Activated CD8-positive, alpha-beta memory T cell treated with anti-CD3 and anti-CD28 coated beads, Interleukin-2, amount 50 U/mL, for 1 hour (primary cell): Measurements from ENCODE around the gene GFPT2.
"Not testable (repeated sequence)": the region's sequence is repeated elsewhere in the genome, so short reads cannot be mapped to it uniquely, and the experiment has no call there.

Source experiments
- DNase-seq: peaks from one replicate; pipeline ENCODE4 v3.0.0-alpha.2; 2020; ENCODE audit errors: extremely low read depth

The GFPT2 gene

DNA sequence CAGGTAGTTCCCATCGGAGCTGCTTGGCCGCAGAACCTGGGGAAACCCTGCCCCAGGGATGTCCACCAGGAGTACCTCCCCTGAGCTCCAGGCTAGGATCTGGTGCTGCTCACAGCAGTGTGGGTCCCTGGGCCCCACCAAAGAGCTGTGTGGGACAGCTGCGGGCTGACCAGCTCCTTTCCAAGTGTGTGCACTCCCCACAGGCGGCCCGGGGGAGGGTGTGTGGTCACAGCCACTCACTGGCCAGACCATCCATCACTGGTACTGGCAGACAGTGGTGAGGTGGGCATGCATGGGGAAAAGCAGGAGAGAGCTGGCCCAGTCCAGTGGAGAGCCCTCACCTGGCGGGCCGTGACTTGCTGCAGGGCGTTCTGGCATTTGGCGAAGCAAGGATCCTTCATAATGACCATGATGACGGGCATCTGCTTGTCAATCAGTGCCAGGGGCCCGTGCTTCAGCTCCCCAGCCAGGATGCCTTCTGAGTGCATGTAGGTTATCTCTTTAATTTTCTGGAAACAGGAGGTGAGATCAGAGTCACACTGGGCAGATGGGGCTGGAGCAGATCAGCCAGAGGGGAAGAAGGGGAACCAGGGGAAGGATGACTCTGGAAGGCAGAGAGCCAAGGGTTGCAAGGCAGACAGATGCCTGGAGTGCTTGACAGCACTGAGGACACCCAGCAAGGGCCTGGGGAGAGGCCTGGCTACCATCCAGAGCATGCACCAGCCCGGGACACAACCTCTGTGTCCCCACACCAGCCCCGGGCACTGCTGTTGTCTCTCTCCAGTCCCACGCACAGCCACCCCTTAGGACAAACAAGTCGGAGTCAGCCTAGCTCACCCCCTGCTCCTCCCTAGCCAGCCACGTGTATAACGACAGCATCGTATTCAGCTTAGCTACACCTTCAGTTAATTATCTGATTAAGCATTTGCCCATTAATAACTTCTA, 48.4 kb downstream of the GFPT2 start:
- DNase-seq, result no peak

DNA sequence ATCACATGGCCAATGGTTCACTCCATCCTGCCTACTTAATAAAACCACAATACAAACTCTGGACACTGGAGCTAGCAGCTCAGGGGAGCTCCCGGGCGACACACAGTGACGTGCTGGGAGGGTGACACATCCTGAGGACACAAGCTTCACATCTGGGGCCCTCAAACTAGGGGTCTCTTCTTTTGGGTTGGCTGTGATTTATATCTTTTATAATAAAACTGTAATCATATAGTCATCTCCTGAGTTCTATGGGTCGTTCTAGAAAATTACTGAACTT, 49.2 kb downstream of the GFPT2 start:
- DNase-seq, result no peak

DNA sequence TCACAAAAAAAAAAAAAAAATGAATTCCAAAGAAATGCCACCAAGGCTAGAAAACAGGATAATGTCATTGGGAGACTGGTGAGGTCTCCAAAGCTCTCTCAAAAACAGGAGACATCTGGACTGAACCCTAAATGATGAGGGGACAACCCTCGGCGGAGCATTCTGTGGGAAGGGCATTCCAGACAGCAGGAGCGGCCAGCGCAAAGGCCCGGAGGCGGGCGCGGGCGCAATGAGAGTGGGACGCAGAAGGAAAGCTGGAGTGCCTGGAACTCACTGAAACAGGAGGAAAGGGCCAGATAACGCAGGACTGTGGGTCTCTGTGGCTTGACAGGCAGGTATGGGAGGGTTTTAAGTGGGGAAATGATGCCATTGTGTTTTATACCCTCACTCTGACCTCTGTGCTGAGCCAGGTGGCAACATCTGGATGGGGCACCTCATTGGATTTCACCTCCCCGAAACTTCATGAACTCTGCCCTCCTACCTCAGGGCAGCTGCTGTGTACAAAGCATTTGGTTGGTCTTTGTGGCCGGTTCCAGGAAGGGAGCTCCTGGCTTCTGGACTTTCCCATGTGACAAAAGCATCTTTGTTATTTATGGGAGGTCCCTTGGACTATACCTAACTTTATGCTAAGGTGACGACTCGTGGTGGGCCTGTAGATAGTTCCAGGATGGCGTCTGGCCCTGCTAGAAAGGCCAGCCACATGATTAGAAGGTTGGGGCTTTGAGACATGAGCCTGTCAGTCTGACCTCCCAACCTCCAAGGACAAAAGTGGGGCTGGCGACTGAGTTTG, 49.7 kb downstream of the GFPT2 start:
- no peak for DNase-seq

DNA sequence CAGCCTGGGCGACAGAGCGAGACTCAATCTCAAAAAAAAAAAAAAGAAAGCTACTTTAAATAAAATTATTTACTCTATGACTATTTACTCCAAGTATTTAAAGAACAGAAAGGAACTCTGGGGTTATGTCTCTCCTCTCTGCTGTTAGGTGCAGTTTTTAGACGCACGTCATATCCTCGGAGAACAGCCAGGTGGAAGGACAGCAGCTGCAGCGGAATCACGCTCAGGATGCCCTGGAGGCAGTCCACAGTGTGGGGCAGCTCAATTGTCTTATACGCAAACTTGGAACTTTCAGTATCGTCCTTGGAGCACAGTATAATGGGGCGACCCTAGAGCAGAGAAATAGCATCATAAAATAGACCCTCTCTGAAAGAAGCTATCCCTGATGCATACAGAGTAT, 50.9 kb downstream of the GFPT2 start:
- DNase-seq, result no peak

DNA sequence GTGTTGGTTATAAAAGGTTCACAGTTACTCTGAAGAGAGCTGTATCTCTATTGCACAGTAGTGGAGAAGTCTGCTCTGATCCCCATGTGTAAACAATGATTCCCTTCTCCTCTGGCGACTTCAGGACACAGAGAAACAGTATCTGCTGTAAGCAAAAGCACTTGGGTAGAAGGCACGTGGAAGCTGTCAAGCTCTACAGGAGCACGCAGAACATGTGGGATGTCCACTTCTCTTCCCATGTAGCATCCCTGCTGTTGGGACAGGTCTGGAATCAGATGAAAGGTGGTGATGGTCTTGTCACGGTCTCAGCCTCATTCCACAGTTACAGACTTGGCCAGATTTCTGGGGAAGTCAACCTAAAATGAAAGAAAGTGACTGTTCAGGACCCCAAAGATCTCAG, 51.9 kb downstream of the GFPT2 start:
- DNase-seq, result no peak

DNA sequence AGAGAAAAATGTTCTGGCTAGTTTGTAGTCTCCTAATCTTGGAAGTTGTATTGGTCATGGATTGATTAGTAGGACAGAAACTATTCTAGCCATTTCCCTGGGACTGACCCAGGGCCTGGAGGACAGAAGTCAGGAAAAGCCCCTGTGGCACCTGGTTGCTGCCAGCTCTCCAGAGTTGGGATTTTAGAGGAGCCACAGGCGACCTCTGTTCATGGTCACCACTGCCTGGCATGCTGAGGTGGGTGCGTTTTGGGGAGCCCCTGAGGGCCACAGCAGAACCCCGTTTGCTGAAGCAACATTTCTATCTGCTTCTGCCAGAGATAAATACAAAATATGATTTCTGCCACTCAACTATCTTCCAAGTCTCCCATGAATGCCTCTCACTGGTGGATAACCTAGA, 53.6 kb downstream of the GFPT2 start:
- DNase-seq, result no peak

DNA sequence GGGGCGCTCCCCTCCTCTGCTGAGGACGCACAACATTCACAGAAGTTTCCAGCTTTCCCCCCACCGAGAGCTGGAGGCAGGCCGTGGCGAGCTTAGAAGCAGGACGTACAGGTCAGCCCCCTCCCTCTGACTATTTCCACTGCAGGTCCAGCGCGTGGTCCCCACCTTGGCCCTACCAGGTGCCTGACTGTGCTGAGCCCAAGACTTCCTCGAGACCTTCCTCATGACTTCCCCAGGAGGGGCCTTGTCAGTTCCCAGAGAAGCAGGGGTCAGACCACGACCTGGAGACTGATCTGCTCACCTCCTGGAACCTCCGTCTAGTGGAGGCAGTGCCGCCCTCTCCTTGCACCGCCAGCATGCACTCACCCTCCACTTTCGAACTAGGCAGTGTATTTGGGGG, 54.1 kb downstream of the GFPT2 start:
- DNase-seq, result not testable (repeated sequence)

DNA sequence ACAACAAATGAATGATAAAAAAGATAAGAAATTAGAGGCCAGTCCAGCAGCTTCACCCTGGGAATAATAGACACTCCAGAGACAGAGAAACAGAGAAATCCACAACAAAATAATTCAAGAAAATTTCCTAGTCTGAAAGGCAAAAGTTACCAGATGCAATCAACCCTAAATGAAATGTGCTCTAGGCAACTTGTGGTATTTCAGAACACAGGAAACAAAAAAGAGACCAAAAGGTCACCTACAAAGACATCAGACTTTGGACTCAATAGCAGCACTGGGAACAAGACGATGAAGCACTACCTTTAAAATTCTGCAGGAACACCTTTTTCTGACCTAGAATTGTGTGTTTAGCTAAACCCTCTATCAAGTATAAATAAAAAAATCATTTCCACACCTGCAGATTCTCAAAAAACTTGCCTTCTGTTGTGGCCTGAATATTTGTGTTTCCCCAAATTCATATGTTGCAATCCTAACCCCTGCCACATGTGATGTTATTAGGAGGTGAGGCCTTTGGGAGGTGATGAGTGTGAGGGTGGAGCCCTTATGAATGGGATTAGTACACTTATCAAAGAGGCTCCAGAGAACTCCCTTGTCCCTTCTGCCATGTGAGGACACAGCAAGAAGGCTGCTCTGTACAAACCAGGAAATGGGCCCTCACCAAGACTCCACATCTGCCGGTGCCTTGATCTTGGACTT, 55.4 kb downstream of the GFPT2 start:
- no peak for DNase-seq

DNA sequence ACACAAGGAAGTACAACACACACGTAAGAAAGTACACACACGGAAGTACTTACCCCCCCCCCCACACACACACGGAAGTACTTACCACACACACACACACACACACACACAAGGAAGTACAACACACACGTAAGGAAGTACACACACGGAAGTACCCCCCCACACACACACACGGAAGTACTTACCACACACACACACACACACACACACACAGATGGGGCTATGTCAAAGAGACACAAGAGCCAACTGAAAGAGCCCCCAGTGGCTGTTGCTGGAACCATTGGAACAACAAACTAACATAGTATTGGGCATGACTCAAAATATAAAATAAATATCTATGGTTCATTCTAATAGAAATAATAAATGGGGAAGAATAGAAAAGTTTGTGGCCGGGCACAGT, 56.4 kb downstream of the GFPT2 start:
- no peak for DNase-seq

DNA sequence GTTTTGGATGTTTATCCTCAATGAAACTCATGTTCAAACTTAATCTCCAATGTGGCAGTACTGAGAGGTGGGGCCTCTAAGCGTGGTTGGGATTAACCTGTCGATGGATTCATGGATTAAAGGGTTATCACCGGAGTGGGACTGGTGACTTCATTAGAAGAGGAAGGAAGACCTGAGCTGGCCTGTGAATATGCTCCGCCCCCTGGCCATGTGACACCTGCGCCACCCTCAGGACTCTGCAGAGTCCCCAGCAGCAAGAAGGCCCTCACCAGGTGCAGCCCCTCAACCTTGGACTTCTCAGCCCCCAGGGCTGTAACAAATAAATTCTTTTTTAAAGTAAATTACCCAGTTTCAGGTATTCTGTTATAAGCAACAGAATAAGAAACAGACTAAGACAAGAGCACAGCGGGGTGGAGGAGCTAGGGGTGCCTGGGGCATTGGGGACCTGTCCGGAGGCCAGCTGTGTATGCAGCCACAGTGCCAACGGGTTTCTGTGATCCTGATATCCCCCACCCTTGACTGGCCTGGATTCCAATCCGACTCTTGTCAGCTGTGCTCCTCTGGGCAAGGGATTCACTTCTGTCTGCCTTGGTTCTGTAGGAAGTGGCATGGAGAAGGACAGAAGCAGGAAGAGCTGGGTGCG, 58.1 kb downstream of the GFPT2 start:
- no peak for DNase-seq

DNA sequence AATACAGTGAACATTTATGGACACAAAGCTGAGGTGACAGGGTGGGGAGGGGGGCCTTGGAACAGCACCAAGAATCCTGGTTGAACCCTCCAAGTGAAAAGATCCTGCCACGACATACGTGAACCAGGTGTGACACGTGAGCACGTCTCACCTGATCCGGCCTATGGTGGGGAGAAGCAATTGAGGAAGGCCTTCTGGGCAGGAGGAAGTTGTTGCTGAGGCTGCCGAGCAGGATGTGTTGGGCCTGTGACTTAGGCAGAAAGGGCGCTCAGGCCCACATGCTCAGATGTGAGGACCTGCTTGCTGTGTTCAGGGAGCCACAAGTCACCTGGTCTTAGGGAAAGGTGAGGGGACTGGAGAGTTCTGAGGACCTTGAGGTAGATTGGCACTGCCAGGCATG, 58.7 kb downstream of the GFPT2 start:
- no peak for DNase-seq

DNA sequence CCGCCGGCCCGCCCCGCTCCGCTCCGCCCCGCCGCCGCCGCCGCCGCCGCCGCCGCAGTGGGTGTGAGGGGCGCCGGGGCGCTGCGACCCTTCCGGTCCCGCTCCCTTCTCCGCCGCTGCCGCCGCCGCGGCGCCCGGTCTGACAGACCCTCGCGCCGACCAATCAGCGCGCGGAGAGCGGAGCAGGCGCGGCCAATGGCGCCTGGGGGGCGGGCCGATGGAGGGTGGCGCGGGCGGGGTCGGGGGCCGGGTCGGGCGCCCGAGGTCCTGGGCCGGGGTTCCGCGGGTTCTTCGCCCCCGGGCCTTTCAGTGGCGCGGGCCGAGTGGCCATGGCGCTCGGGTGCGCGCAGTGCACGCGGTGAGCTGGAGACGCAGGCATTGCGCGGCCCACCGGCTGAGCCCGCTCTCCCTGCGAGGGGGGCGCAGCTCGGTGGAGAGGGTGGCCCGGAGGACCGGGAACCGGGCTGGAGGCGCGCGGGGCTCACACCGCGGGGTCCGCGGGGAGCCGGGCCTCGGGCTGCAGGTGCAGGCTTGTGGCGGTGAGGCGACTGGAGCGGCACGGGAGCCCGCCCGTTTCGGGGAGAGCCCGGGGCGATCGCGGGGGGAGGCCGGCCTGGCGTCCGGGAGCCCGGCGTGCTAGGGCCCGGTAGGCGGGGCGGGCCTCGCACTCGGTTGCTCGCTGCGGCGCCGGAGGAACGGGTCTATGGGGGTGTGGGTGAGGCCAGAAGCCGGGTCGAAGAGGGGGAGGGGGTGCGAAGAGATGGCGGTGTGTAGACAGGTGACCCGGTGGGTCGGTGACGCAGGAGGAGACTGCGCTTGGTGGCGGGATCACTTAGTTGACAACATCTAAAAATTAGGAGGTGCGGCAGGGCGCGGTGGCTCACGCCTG, 60.9 kb downstream of the GFPT2 start, which contains the start of gene MAPK9:
Gene MAPK9, minus strand, starts transcription at position 141 of the 889 bp plus-strand sequence. CDS start 11,522 bp downstream, outside the sequence.
- peak; percentile 69 for DNase-seq

DNA sequence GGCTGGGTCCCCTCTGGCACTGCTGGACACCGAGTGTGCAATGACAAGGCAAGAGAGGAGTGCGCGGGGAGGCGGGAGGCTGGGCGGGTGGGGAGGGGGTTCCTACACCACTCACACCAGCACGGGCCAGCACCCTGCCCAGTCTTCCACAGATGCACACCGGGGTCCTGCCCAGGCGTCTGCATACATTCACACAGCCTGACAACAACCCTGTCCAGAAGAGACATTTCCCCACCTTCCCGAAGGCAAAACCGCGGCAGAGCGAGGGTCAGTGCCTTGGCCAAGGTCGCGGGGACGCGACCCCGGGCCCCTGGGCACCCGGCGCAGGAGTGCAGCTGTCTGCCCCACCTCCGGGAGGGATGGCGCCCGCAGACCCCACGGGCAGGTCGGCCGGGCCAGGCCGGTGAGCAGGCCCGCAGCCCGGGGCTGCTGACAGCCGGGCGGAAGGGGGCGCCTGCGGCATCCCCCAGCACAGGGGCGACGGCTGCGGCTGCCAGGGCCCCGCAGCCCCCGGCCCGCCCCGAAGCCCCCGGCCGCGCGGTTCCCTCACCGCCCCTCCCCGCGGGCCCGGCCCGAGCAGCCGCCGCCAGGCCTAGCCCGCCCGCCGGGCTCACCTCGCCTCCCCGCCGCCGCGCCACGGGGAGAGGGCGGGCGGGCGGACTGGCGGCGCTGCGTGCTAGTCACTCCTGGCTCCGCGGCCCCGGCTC, 61.7 kb downstream of the GFPT2 start:
- no peak for DNase-seq

DNA sequence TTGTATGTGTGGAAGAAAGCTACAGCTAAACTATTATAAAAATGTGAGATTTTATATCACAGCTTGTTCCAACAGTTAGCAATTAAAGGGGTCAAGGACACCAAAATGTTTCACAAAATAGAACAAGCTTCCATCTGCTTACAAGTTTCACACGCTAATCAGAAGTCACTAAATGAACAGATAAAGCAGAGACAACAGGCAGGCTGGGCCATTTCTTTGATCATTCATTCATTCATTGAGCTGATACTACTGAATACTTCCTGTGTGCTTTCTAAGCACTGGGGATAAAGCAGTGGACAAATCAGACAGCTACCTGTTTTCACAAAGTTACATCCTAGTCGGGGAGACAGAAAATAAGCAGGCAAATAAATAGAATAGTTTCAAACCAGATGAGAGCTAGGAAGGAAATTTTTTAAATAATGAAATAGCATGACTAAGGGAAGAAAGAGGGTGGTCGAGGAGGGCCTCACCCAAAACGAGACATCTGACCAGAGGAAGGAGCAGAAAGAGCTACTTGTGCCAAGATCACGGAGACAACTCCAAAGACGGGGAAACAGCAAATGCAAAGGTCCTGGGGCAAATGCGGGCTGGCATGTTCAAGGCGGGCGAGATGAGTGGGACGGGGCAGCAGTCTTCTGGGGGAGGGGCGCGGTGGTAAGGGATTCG, 62.4 kb downstream of the GFPT2 start:
- no peak for DNase-seq

DNA sequence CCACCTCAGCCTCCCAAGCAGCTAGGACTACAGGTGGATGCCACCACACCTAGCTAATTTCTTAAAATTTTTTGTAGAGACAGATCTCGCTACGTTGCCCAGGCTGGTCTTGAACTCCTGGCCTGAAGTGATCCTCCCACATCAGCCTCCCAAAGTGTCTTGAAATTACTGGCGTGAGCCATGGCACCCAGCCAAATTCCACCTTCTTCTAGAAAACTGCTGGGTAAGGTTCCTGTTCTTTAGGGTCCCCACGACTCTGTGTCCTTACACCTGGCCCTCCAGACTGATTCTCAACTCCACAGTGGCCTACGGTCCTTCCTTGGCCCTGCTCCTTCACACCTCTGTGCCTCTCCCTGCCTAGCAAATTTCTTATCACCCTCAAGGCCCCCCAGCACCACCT, 63.2 kb downstream of the GFPT2 start:
- DNase-seq, result no peak

DNA sequence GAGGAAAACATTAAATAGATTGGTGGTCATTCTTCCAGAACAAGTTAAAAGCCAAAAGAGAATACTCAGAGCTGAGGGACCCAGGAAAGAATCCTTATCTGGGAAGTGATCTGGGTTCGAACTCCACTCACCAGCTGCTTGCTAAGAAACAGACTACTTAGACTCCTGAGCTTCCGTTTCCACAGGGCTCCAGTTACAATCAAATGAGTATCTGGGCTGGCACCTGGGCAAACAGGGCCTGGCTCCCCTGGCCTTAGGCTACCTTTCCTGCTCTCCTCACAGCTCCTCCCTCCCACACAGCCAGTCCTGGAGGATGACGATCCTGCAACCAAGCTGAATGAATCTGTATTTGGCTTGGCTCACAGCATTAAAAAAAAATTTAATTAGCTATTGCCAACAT, 63.7 kb downstream of the GFPT2 start:
- no peak for DNase-seq

DNA sequence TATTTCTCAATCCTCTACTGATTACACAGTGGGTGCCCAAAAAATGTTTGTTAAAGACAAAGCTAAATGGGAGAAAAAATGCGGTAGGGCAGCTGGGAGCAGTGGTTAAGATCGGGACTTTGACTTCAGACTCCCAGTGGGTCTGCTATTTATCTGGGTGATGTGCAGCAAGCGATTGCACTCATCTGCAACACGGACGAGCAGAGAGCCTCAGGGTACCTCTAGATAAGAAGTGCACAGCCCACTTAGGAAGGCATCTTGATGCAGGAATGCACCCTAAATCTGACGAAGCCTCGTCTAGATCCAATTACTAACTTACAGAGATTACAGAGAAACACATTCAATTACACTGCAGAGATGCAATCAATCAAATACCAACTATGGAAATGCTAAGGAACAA, 65.3 kb downstream of the GFPT2 start:
- DNase-seq, result no peak

DNA sequence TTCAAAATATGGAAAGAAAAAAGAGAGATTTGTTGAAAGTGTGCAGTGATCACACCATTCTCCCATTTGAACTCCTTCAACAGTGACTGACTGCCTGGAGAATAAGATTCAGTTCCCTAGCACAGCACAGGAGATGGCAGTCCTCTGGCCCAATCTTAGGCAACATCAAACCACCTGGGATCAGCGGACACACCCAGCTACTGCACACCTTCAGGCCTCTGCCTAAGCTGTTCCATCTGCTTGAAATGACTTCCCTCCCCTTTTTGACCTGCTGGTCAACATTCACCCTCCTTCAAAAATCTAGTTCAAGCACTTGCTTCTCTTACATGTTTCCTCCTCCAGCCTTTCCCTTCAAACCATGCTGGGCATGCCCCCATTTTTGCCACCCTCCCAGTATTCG, 65.7 kb downstream of the GFPT2 start:
- DNase-seq, result no peak

DNA sequence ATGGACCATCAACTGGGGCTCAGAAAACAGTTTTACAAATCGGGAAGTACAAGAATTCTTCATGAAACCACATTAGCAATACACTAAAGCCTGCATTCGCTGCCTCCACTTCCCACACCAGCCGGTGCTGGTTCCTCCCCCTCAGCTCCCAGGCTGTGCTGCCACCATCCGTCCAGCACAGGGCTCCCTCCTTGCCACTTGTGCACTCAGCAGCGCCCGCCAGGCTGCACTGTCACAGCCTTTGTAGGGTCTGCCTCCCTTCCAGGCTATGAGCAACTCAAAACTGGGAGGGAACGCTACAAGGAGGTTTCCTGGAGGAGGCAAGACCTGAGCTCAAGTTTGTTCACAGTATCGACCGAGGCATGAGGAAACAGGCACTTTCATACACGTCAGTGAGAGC, 69.0 kb downstream of the GFPT2 start:
- no peak for DNase-seq
